ENCODE data around the gene IL21R.

IL21R gene

DNA sequence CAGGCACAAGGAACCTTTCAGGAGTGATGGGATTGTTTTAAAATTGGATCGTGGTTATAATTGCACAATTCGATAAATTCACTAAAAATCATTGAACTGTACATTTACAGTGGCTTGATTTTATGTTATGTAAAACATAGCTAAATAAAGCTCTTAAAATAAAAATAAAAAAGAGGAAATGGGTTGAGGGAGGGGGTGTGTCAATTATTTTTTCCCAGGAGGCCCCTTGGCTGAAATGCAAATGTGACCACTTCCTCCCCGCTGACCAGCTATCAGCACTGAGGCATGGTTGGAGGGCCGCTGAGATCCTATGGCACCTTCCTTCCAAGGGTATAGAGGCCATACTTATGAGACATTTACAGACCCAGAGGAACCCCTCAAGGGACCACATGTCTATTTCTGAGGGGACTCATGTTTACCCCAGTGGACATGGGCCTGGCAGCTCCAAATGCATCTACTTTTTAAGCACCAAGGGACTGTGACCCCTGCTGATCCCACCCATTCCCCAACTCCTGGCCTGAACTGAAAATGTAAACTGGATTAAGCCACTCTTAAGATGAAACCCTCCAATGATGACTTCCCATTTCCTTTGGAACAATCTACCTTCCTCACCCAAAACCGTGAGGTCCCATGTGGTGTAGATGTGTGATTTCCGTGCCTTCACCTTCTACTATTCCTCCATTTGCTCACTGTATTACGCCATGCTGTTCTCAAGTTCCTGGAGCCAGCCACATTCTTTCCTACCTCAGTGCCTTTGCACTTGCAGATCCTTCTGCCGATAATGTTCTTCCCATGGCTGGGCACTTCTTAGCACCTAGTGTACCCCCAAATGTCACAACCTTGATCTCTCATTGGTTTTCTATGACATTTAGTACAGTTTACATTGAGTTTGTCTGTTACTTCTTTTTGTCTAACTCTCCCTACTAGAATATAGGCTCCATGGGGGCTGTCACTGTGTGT, 2.8 kb upstream of the IL21R start:
- peak in 1 of 2 experiments; percentile 64 for DNase-seq (ENCODE audit: low read depth in 1 of 2, low spot score in 1 of 2)
- TF ChIP-seq CTCF (IDR thresholded peaks at IDR 0.05; ENCODE audit: insufficient read depth, low read length): no peak
- TF ChIP-seq SPI1 (IDR thresholded peaks at IDR 0.05; ENCODE audit: borderline replicate concordance, low read depth): peak; percentile 96
- TF ChIP-seq, protein P1, sequence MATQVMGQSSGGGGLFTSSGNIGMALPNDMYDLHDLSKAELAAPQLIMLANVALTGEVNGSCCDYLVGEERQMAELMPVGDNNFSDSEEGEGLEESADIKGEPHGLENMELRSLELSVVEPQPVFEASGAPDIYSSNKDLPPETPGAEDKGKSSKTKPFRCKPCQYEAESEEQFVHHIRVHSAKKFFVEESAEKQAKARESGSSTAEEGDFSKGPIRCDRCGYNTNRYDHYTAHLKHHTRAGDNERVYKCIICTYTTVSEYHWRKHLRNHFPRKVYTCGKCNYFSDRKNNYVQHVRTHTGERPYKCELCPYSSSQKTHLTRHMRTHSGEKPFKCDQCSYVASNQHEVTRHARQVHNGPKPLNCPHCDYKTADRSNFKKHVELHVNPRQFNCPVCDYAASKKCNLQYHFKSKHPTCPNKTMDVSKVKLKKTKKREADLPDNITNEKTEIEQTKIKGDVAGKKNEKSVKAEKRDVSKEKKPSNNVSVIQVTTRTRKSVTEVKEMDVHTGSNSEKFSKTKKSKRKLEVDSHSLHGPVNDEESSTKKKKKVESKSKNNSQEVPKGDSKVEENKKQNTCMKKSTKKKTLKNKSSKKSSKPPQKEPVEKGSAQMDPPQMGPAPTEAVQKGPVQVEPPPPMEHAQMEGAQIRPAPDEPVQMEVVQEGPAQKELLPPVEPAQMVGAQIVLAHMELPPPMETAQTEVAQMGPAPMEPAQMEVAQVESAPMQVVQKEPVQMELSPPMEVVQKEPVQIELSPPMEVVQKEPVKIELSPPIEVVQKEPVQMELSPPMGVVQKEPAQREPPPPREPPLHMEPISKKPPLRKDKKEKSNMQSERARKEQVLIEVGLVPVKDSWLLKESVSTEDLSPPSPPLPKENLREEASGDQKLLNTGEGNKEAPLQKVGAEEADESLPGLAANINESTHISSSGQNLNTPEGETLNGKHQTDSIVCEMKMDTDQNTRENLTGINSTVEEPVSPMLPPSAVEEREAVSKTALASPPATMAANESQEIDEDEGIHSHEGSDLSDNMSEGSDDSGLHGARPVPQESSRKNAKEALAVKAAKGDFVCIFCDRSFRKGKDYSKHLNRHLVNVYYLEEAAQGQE (IDR thresholded peaks at IDR 0.05; ENCODE audit: insufficient replicate concordance, low read depth): no peak
- H3K27me3 ChIP-seq (ENCODE audit: insufficient read depth, poor library complexity, severe bottlenecking): no peaks in the 10 kb centered on the region
- no peak overlapping the region for H3K27ac ChIP-seq (replicated peaks)
- H3K4me3 ChIP-seq (replicated peaks; ENCODE audit: insufficient read depth, low read length): no peak overlapping the region

- H3K27me3 ChIP-seq (ENCODE audit: insufficient read depth, poor library complexity, severe bottlenecking): no peaks in the 10 kb centered on the region
- H3K27ac ChIP-seq (replicated peaks): no peak overlapping the region
- no peak for DNase-seq (ENCODE audit: low read depth in 1 of 2, low spot score in 1 of 2)
- H3K4me3 ChIP-seq (replicated peaks; ENCODE audit: insufficient read depth, low read length): no peak overlapping the region
- TF ChIP-seq SPI1 (IDR thresholded peaks at IDR 0.05; ENCODE audit: borderline replicate concordance, low read depth) (no peak), POLR2AphosphoS5 (IDR thresholded peaks at IDR 0.05; ENCODE audit: low read depth) (no peak), GABPA (IDR thresholded peaks at IDR 0.05; ENCODE audit: low read depth) (no peak), CTCF (IDR thresholded peaks at IDR 0.05; ENCODE audit: insufficient read depth, low read length) (no peak)
- TF ChIP-seq, protein P1 (IDR thresholded peaks at IDR 0.05; ENCODE audit: insufficient replicate concordance, low read depth): no peak
Observed at GRCh38 chr16:27399969-27400368, 2.0 kb upstream of the IL21R start.

GRCh38 chr16:27400751-27401620, 988 bp upstream of the IL21R start:
- no peaks in the 10 kb centered on the region for H3K27me3 ChIP-seq (ENCODE audit: insufficient read depth, poor library complexity, severe bottlenecking)
- H3K27ac ChIP-seq (replicated peaks): peak overlapping the region; percentile 30
- H3K4me3 ChIP-seq (replicated peaks; ENCODE audit: insufficient read depth, low read length): no peak overlapping the region
- DNase-seq (ENCODE audit: low read depth in 1 of 2, low spot score in 1 of 2): peak in 1 of 2 experiments; percentile 25
- TF ChIP-seq GABPA (IDR thresholded peaks at IDR 0.05; ENCODE audit: low read depth) (no peak), POLR2AphosphoS5 (IDR thresholded peaks at IDR 0.05; ENCODE audit: low read depth) (no peak), SPI1 (IDR thresholded peaks at IDR 0.05; ENCODE audit: borderline replicate concordance, low read depth) (peak; percentile 7; the same call in 1 of the 2 replicates), CTCF (IDR thresholded peaks at IDR 0.05; ENCODE audit: insufficient read depth, low read length) (no peak)
- TF ChIP-seq, protein P1 (IDR thresholded peaks at IDR 0.05; ENCODE audit: insufficient replicate concordance, low read depth): no peak
